Activated T-cell treated with anti-CD3 and anti-CD28 coated beads, Interleukin-2, amount 50 U/mL, for 72 hours (primary cell): Measurements from ENCODE around the gene MAP3K2. TPM values are rescaled to one million over a fixed set of nuclear protein-coding genes. Genes with fewer than 3 reads are reported as not detected.
A peak's percentile ranks its signal among the peaks of the same experiment; 100 is the strongest.

ENCODE experiments used
- ATAC-seq, 2 donors: fragments of 150-1000 bp; cut with Tn5 transposase; replicated peaks in 1 of 2; 2 replicates each; pipeline ENCODE4 v1.10.0; 2021; ENCODE audit warnings: moderate library complexity in 2 of 2, mild to moderate bottlenecking in 1 of 2
- DNase-seq, 2 donors: peaks; one replicate each; pipeline ENCODE4 v3.0.0; 2021 to 2022; ENCODE audit warnings: mixed read lengths in 1 of 2
- H3K27ac Mint-ChIP-seq: one replicate; pipeline ENCODE4 v1.8.0; 2022; ENCODE audit warnings: mild to moderate bottlenecking, moderate library complexity, mixed read lengths
- H3K27me3 Mint-ChIP-seq: one replicate; pipeline ENCODE4 v1.8.0; 2022; ENCODE audit warnings: low read depth, mixed read lengths
- H3K36me3 Mint-ChIP-seq, 2 donors: one replicate each; pipeline ENCODE4 v1.8.0; 2022; ENCODE audit warnings: mixed read lengths in 2 of 2, mild to moderate bottlenecking in 1 of 2; ENCODE audit not compliant: insufficient read depth in 2 of 2
- H3K4me1 Mint-ChIP-seq: one replicate; pipeline ENCODE4 v1.8.0; 2022; ENCODE audit warnings: low read depth, mixed read lengths
- H3K4me3 Mint-ChIP-seq, 2 donors: one replicate each; pipeline ENCODE4 v1.8.0; 2022; ENCODE audit warnings: mild to moderate bottlenecking in 2 of 2, mixed read lengths in 2 of 2, moderate library complexity in 2 of 2
- H3K9me3 Mint-ChIP-seq, 2 donors: one replicate each; pipeline ENCODE4 v1.8.0; 2022; ENCODE audit warnings: mixed read lengths in 2 of 2
- total RNA-seq, 2 donors: library from RNA; stranded (reverse); gene quantifications; one replicate each; pipeline ENCODE4 v1.2.3, GENCODE V29; 2022

MAP3K2 gene
- total RNA-seq, 2 donors from 2014 or later = 48.9 to 49.1 TPM

DNA sequence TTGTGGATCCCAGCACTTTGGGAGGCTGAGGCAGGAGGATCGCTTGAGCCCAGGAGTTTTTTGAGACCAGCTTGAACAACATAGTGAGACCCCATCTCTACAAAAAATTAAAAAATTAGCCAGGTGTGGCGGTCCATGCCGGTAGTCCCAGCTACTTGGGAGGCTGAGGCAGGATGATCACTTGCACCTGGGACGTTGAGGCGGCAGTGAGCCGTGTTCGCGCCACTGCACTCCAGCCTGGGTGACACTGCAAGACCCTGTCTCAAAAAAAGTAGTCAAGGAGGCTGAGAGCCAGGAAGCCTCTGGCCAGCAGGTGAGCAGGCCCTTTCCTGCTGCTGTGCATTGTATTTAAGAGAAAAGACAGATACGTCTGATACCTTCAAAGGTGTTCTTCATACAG lies 19.3 kb upstream of the MAP3K2 start:
- DNase-seq = no peak
- H3K27me3 Mint-ChIP-seq = peaks cover 11% of the 10 kb centered on the region
- H3K4me3 Mint-ChIP-seq = peak overlapping the region; percentile 60 to 66

DNA sequence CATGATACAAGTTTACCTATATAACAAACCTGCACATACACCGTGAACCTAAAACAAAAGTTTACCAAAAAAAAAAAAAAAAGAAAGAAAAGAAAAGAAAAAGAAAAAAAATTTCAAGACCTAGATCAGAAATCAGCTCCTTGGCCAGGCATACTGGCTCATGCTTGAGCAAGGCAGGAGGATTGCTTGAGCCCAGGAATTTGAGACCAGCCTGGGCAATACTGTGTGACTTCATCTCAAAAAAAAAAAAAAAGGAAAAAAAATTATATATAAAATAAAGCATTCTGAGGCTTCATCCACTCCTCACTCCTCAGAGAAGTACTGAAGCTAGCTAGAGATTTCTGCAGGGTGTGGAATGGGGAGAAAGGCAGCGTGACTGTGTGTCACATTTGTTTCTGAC lies 18.7 kb upstream of the MAP3K2 start:
- Mint-ChIP-seq H3K27ac (no peak overlapping the region), H3K4me3 (peak overlapping the region in 1 of 2 donors; percentile 49), H3K4me1 (peaks cover 32% of the 10 kb centered on the region), H3K9me3 (no peaks in the 10 kb centered on the region), H3K27me3 (peaks cover 11% of the 10 kb centered on the region), H3K36me3 (no peaks in the 10 kb centered on the region)
- ATAC-seq (no peak), DNase-seq (no peak)

More for the DNA sequence above, 19.3 kb upstream of the MAP3K2 start:
- Mint-ChIP-seq H3K27ac (no peak overlapping the region), H3K4me1 (peaks cover 29% of the 10 kb centered on the region), H3K9me3 (no peaks in the 10 kb centered on the region), H3K36me3 (no peaks in the 10 kb centered on the region)
- ATAC-seq = no peak

DNA sequence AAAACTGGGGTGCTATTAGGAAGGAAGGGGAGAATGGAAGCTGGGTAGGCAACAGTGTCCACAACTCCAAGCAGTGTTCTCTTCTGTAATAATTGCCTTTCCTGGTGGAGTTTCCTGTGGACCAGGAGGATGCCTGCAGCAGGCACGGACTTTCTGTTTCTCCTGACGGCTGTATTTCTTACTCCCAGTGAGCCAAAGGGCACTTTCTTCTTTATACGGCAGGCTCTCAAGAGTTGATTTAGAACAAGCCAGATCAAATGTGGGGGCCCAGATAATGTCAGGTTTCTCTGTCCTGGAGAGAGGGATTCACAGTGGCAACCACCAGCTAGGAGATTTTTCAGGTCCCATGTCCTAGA lies 17.5 kb upstream of the MAP3K2 start:
- no peak overlapping the region for H3K27ac Mint-ChIP-seq
- DNase-seq = no peak
- H3K4me3 Mint-ChIP-seq = no peak overlapping the region
- H3K36me3 Mint-ChIP-seq = no peaks in the 10 kb centered on the region
- peaks cover 11% of the 10 kb centered on the region for H3K27me3 Mint-ChIP-seq
- peaks cover 19% of the 10 kb centered on the region for H3K4me1 Mint-ChIP-seq
- H3K9me3 Mint-ChIP-seq = no peaks in the 10 kb centered on the region
- no peak for ATAC-seq

GRCh38 chr2:127404466-127405254 lies 16.9 kb upstream of the MAP3K2 start:
- no peak for DNase-seq

DNA sequence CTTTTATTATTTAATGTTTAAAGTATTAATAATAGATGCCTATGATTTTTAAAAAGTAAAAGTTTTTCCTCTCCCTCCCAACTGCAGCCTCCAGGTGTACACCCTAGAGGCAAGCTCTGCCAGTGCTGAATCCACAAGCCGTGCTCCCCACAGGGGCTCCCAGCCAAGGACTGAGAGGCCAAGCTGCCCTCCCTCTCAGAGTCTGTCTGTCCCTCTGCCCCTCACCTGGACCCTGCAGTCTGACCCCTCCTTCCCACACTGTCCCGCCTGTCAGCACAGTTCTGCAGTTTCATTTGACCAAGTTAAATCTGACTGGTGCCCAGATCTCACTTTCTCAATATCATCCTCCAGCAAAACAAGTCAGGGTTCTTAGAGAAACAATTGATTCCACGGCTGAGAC lies 15.7 kb upstream of the MAP3K2 start:
- no peaks in the 10 kb centered on the region for H3K9me3 Mint-ChIP-seq
- H3K4me1 Mint-ChIP-seq = peaks cover 10% of the 10 kb centered on the region
- no peaks in the 10 kb centered on the region for H3K36me3 Mint-ChIP-seq
- ATAC-seq = no peak
- H3K4me3 Mint-ChIP-seq = no peak overlapping the region
- H3K27ac Mint-ChIP-seq = no peak overlapping the region
- H3K27me3 Mint-ChIP-seq = peaks cover 11% of the 10 kb centered on the region
- no peak for DNase-seq

More at GRCh38 chr2:127404466-127405254, 16.9 kb upstream of the MAP3K2 start:
- peaks cover 14% of the 10 kb centered on the region for H3K4me1 Mint-ChIP-seq
- H3K4me3 Mint-ChIP-seq = no peak overlapping the region
- H3K27me3 Mint-ChIP-seq = peaks cover 11% of the 10 kb centered on the region
- no peak for ATAC-seq
- no peak overlapping the region for H3K27ac Mint-ChIP-seq
- H3K9me3 Mint-ChIP-seq = no peaks in the 10 kb centered on the region
- no peaks in the 10 kb centered on the region for H3K36me3 Mint-ChIP-seq

DNA sequence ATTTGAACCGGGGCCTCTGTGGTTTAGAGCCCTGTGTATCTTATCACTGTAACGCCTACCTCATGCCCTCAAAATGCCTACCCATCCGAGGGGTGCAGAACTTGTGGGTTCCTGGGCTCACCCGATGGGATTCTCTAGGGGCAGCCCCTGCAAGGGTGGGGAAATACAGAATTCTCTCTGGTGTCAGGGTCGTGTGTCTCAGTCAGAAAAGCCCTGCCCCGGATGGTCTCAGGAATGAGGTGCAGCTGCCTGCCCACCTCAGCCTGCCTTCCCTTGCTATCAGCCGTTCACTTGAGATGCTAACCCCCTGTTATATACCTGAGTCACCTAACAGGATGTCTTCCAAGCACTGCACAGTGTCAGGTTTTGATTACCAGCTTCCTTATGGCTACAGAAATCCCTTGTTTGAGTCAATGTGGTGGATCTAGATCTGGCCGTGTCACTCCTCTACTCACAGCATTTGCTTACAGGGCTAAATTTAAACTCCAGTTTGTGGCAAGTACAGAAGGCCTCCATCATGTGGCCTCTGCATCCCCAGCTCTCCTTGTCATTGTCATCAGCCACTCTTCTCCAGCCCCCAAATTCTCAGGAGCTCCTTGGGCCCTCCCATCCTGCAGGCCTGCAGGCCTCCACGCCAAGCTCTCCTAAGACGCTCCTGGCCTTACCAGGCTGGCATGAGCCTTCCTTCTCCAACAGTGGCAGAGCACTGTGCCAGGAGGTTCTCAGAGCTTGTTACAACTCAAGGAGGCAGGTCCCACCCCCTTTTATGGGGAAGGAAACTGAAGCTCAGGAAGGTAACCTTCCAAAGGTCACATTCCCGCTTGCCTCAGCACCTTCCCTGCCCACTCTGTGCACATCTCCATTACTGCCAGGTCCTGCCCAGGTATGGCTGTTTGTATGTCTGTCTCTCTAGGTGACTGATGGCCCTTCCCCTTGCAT lies 14.3 kb upstream of the MAP3K2 start:
- no peak for DNase-seq
- H3K27me3 Mint-ChIP-seq = peaks cover 11% of the 10 kb centered on the region
- H3K4me1 Mint-ChIP-seq = peaks cover 18% of the 10 kb centered on the region
- H3K9me3 Mint-ChIP-seq = no peaks in the 10 kb centered on the region
- ATAC-seq = peak; percentile 57 to 74
- H3K27ac Mint-ChIP-seq = no peak overlapping the region
- H3K36me3 Mint-ChIP-seq = no peaks in the 10 kb centered on the region
- H3K4me3 Mint-ChIP-seq = no peak overlapping the region

GRCh38 chr2:127400897-127401756 lies 13.4 kb upstream of the MAP3K2 start:
- H3K4me3 Mint-ChIP-seq = no peak overlapping the region
- H3K9me3 Mint-ChIP-seq = no peaks in the 10 kb centered on the region
- peaks cover 11% of the 10 kb centered on the region for H3K27me3 Mint-ChIP-seq
- H3K36me3 Mint-ChIP-seq = no peaks in the 10 kb centered on the region
- no peak overlapping the region for H3K27ac Mint-ChIP-seq
- ATAC-seq = peak; percentile 52 to 66
- peaks cover 18% of the 10 kb centered on the region for H3K4me1 Mint-ChIP-seq
- DNase-seq = no peak

DNA sequence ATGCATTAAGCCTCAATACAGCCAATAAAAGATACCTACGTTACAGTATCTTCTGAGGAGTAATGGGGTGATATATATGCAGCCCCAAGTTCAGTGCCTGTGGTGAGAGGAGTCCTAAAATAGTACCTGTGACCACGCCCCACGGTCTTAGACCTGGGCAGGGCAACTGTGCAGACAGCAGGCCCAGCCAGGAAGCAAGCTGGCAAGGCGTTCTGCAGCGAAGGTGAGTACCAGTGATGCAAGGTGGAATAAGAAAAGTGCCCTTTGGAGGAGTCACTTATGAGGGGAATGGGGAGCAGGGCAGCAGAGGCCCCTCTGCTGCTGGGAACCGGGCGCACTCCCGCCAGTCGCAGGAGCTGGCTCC lies 12.7 kb upstream of the MAP3K2 start:
- no peaks in the 10 kb centered on the region for H3K9me3 Mint-ChIP-seq
- H3K36me3 Mint-ChIP-seq = no peaks in the 10 kb centered on the region
- H3K27me3 Mint-ChIP-seq = peaks cover 11% of the 10 kb centered on the region
- no peak overlapping the region for H3K27ac Mint-ChIP-seq
- no peak for DNase-seq
- peaks cover 18% of the 10 kb centered on the region for H3K4me1 Mint-ChIP-seq
- no peak overlapping the region for H3K4me3 Mint-ChIP-seq
- no peak for ATAC-seq

DNA sequence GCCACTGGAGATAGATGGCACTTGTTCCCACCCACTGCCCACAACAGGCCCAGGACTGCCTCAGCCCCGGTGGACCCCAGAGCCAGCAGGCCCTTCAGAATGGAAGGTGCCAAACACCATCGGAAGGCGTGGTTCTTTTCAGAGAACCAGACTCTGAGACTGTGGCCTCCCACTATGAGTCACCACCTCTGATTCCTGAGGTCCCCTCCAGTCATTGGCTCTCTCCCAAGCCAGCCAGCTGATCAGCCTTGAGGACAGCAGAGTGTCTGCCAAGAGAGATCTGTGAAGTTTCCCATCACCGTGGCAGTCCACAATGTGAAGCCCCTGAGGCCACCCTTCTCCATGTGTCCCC lies 10.4 kb upstream of the MAP3K2 start:
- H3K4me3 Mint-ChIP-seq = no peak overlapping the region
- DNase-seq = peak; percentile 61 to 69
- H3K4me1 Mint-ChIP-seq = peaks cover 20% of the 10 kb centered on the region
- H3K27me3 Mint-ChIP-seq = peaks cover 5% of the 10 kb centered on the region
- H3K27ac Mint-ChIP-seq = no peak overlapping the region
- ATAC-seq = peak; percentile 83 to 84
- no peaks in the 10 kb centered on the region for H3K9me3 Mint-ChIP-seq
- H3K36me3 Mint-ChIP-seq = no peaks in the 10 kb centered on the region

- Mint-ChIP-seq H3K4me3 (no peak overlapping the region), H3K36me3 (no peaks in the 10 kb centered on the region), H3K4me1 (peaks cover 25% of the 10 kb centered on the region), H3K27me3 (no peaks in the 10 kb centered on the region), H3K9me3 (no peaks in the 10 kb centered on the region), H3K27ac (no peak overlapping the region)
- no peak for DNase-seq
- ATAC-seq = no peak
These were observed 9.9 kb upstream of the MAP3K2 start for GRCh38 chr2:127397568-127398238.

DNA sequence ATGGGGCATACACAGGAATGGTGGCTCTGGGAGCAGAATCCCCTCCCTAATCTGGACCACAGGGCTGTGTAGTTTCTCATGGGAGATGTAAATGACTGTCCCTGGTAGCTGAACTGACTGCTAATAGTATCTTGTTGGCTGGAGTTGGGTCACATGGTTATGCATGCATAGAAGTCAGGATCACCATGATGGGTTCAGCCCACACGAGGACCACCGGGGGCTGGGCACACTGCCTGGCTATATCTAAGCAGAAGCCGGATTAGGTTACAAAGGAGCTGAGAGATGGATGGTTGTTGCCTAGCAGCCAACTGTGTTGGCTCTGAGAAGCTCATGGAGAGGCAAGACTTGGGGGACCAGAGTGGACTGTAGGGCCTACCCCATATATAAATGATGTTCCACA lies 6.7 kb upstream of the MAP3K2 start:
- Mint-ChIP-seq H3K9me3 (peaks cover 0 to 3% of the 10 kb centered on the region in 2 donors), H3K4me3 (no peak overlapping the region)

GRCh38 chr2:127392828-127393578 lies 5.2 kb upstream of the MAP3K2 start:
- Mint-ChIP-seq H3K9me3 (peaks cover 0 to 3% of the 10 kb centered on the region in 2 donors), H3K4me1 (peaks cover 46% of the 10 kb centered on the region), H3K27ac (no peak overlapping the region), H3K4me3 (no peak overlapping the region), H3K36me3 (no peaks in the 10 kb centered on the region), H3K27me3 (no peaks in the 10 kb centered on the region)
- ATAC-seq (no peak), DNase-seq (no peak)

More for the DNA sequence above, 6.7 kb upstream of the MAP3K2 start:
- ATAC-seq (no peak), DNase-seq (no peak)
- Mint-ChIP-seq H3K27me3 (no peaks in the 10 kb centered on the region), H3K27ac (no peak overlapping the region), H3K4me1 (peaks cover 38% of the 10 kb centered on the region), H3K36me3 (no peaks in the 10 kb centered on the region)
